ENCODE measurements around the gene OR6C6.

- TF ChIP-seq CTCF (conservative IDR thresholded peaks at IDR 0.05; ENCODE audit: low read depth, low read length) (no peak), EZH2 (IDR thresholded peaks at IDR 0.05; ENCODE audit: borderline replicate concordance, low read depth, low read length, poor library complexity, severe bottlenecking) (no peak)
Observed at GRCh38 chr12:55314043-55314442, 17.7 kb upstream of the OR6C6 start, which contains the start of gene OR6C1.

Measured in A673 (cell line).